ENCODE measurements around the gene ANKS6.

GRCh38 chr9:98826716-98827115, 30.4 kb upstream of the ANKS6 start:
- no peak for TF ChIP-seq CTCF (IDR thresholded peaks at IDR 0.05 in 8 of 11, conservative IDR thresholded peaks at IDR 0.05 in 3 of 11)
- TF ChIP-seq POLR2A (IDR thresholded peaks at IDR 0.05) = no peak
- TF ChIP-seq POLR2AphosphoS5 (IDR thresholded peaks at IDR 0.05) = no peak

All from spleen (tissue), 7 donors.